NCI-H748 treated with DMSO at 0.1 percent for 48 hours (cell line): ENCODE measurements around the gene SLC37A4.
"Not testable (repeated sequence)": the region's sequence is repeated elsewhere in the genome, so short reads cannot be mapped to it uniquely, and the experiment has no call there.

Experiments
- DNase-seq: peaks from one replicate; lab custom pipeline; 2025; lab: John Stamatoyannopoulos, UW

SLC37A4 gene

DNA sequence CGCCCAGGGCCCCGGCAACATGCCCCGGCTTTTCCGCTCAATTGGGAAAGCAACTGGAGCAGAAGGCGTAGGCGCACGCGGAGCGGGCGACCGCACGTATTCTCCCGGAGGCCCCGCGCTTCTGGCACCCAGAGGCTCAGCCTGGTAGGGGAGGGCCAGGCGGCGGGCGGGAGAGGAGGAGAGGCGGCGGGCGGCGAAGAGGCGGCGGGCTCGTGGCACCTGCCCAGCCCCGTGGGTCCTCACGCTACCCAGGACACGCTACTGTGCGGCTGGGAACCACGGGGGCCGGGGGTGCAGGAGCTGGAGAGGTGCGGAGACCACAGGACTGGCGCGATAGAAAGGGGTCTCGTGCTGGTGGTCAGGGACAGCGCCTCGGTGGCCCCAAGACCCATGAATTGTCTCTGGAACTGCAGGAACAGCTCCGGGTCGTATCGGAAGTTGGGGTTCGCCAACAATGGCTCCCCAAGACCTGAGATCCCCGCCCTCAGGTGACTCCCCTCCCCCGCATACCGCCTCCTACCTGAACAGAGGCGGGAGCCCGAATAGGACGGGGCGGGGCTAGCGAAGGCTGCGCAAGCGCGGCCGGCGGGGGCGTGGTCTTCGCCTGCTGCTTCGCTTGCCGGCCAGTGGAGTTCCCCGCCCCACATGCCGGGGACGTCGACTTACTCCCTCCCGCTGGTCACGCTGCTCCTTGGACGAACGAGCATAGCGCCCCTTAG lies at the start of gene SLC37A4:
SLC37A4 (minus strand) TSS at position 549 of the 719 bp plus-strand sequence.
- DNase-seq, result peak; percentile 89

DNA sequence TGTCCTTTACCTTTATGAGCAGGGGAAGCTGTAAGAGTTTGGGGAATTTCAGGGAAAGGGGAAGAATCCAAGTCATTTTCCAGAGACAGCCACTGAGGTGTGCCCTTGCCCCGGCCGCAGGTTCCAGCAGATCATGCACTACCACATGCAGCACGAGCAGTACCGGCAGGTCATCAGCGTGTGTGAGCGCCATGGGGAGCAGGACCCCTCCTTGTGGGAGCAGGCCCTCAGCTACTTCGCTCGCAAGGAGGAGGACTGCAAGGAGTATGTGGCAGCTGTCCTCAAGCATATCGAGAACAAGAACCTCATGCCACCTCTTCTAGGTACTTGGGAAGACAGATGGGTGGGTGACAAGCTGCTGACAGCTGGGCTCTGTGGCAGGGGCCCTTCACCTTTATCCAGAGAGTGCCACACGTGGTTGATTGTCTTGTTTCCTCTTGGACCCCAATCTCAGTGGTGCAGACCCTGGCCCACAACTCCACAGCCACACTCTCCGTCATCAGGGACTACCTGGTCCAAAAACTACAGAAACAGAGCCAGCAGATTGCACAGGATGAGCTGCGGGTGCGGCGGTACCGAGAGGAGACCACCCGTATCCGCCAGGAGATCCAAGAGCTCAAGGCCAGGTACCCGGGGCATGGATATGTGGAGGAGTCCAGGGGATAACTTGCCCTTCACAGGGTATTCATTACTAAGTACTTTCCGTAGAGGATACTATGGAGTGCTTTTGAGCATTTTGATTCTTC lies 48.2 kb upstream of the SLC37A4 start:
- no peak for DNase-seq

DNA sequence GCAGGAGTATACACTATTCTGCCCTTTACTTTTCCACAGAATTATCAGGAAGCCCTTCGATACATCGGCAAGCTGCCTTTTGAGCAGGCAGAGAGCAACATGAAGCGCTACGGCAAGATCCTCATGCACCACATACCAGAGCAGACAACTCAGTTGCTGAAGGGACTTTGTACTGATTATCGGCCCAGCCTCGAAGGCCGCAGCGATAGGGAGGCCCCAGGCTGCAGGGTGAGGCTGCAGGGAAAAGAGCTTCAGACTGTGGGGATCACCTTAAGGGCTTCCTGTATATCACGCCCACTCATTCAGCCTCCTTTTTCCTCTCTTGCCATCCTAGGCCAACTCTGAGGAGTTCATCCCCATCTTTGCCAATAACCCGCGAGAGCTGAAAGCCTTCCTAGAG lies 47.2 kb upstream of the SLC37A4 start:
- DNase-seq, result no peak

DNA sequence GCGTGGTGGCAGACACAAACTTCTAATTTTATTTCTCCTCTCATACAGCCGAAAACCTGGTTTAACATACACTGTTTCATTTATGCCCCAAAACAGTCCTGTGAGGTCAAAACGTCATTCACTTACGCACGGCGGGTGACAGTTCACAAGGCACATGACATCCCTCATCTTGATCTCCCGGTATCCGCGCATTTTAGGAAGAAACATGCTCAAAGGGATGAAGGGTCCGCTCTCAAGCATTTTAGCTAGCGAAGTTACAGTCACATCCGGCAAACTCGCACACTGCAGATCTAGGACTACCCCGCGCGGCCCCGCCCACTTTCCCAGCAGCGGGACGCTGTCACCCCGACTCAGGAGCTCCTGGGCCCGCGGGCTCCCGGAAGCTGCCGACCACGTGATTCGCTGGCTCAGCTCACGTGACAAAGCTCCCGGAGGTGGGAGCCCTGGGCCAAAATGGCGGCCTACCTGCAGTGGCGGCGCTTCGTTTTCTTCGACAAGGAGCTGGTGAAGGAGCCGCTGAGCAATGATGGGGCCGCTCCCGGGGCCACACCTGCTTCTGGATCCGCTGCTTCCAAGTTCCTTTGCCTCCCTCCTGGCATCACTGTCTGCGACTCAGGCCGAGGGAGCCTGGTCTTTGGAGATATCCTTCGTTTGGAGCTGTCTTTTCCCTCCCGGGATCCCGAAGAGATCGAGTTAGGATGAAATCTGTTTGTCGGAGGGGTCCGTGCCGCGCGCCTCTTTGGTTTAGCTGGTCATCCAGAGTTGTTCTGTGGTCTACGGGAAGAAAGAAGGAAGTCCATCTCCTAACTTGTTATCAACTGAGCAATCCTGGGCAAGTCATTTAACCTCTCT lies 36.9 kb upstream of the SLC37A4 start, which contains the start of gene VPS11:
VPS11 (plus strand) TSS at position 448 of the 852 bp plus-strand sequence; CDS start at position 454, 6 bp downstream.
- peak; percentile 79 for DNase-seq

DNA sequence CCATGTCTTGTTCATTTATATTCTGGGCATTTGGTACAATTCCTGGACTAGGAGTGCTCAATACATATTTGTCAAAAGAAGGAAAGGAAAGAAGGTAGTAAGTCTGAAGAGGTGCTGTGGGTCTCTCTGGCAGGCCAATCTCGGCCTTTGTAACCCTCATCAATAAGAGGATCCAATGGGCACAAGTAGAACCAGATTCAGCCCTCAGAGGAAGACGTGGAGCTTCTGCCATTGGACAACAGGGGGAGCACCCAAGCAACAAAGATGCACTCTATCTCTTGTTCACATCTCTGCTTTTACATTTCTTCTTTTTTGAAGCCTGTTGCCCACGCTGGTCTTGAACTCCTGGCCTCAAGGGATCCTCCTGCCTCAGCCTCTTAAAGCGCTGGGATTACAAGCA lies 34.7 kb upstream of the SLC37A4 start:
- DNase-seq, result no peak

DNA sequence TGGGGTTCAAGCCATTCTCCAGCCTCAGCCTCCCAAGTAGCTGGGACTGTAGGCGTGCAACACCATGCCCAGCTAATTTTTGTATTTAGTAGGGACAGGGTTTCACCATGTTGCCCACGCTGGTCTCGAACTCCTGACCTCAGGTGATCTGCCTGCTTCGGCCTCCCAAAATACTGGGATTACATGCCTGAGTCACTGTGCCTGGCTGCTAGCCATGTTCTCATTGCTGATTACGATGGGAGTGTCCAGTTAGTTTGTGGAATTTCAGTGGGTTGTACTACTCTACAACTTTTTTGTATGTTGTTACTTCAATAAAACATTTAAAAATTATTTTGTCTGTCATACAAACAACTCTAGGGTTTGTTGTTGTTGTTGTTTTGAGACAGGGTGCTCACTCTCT lies 32.1 kb upstream of the SLC37A4 start:
- no peak for DNase-seq

DNA sequence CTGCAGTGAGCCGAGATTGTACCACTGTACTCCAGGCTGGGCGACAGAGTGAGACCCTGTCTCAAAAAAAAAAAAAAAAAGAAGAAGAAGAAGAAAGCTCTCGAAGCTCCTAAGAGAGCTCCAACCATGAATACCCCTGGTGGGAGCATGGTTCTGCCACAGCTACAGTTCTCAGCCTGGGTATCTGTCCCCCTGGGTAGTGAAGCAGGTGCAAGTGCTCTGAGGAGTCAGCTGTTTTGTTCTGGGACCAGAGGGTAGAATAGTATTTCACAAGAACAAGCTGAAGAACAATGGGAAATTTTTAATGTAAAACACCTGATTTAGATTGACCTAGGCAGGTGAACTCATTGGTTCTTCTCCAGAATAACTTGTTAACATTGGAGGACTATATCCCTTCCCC lies 30.6 kb upstream of the SLC37A4 start:
- DNase-seq, result no peak

DNA sequence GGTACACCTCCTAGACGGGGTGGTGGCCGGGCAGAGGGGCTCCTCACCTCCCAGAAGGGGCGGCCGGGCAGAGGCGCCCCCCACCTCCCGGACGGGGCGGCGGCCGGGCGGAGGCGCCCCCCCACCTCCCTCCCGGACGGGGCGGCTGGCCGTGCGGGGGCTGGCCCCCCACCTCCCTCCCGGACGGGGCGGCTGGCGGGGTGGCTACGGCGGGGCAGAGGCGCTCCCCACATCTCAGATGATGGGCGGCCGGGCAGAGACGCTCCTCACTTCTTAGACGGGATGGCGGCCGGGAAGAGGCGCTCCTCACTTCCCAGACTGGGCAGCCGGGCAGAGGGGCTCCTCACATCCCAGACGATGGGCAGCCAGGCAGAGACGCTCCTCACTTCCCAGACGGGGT lies 28.5 kb upstream of the SLC37A4 start:
- not testable (repeated sequence) for DNase-seq

DNA sequence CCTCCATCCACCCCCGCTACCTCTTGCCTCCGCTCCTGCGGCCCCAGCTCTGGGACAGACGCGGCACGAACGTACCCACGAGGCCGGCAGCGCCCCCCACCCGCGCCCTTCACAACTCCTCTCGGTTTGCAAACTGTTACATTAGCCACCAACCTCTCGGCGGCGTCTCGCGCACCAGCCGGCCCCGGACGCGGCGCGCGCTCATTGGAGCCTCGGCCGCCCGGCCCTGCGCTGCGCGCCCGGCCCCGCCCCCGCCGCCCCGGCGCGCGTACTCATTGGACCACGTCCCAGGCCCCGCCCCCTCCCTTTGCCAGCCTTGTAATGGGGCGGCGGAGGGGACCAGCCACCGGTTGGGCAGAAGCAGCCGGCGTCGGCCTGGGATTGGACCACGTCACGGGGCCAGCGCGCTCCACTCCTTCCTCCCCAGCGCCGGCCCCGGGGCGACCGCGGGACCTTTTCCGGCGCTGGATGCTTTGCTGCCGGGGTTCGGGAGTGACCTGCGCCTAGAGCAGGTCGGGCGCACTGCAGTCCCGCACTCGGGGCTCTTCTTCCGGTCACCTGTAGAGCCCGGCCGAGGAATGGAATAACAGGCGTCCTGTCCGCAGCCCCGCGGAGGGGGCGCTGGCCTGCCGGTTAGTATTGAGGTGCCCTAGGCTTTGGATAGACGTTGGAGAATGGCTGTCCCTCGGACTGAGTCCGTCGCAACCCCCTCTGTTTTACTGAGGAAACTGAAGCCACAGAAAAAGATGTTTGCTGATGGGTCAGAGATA lies 26.5 kb upstream of the SLC37A4 start, which contains the start of gene HYOU1:
HYOU1 (minus strand) TSS at position 206 of the 770 bp plus-strand sequence. CDS start 1,045 bp downstream, outside the sequence.
- DNase-seq, result peak; percentile 59

DNA sequence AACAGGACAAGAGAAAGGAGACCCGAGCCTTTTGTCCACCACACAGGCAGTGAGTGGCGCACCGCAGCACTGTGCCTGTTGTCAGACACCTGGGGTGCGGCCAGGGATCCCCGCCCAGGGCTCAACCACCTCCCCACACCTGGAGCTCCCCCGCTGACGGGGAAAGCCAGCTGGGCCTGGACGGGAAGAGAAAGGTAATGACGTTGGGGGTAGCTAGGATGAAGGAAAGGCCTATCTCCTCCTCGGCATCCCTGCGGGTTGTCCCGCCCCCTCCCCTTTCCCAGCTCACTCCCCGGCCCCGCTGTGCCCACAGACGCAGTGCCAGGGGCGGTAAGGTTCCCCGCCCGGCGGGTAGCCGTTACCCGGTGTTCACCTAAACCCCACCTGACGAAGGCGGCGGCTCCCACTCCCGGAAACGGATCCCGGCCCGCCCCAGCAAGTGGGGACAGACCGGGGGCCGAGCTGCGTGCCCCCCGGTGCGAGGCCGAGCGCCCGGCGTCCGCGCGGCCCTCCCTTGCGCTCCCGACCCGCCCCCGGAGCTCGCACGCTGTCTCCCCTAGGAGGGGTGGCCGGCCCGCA lies 25.8 kb upstream of the SLC37A4 start:
- no peak for DNase-seq

DNA sequence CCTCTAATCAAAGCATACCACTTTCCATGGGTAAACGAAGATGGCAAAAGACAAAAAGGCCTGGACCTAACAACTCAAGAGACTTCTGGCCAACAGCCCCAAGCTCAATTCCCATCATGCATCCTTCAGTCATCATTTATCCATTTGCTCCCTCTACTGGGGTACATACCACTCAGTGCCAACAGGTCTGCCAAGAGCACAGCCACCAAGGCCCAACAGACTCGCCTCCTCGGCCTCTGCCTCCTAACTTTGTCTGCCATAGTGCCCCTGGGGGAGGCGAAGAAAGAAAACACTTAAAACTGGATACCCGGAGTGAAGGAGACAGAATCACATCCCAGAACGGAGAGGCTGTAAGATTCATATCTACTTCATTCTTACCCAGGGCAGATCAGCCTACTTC lies 25.2 kb upstream of the SLC37A4 start:
- DNase-seq, result no peak

DNA sequence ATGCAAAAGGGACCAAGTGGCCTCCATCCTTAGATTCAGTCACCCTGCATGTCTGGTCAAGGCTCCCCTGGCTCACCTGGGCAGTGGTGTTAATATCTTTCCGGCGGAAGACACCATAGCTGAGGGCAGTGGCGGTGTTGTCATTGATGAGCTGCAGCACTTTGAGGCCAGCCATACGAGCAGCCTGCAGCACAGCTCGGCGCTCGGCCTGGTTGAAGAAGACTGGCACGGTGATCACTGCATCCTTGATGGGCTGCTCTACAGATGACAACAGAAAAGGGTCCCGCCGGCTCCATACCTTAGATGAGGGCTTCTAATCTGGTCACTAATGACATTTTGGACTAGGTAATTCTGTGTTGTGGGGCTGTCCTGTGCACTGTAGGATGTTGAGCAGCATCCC lies 23.7 kb upstream of the SLC37A4 start:
- no peak for DNase-seq

DNA sequence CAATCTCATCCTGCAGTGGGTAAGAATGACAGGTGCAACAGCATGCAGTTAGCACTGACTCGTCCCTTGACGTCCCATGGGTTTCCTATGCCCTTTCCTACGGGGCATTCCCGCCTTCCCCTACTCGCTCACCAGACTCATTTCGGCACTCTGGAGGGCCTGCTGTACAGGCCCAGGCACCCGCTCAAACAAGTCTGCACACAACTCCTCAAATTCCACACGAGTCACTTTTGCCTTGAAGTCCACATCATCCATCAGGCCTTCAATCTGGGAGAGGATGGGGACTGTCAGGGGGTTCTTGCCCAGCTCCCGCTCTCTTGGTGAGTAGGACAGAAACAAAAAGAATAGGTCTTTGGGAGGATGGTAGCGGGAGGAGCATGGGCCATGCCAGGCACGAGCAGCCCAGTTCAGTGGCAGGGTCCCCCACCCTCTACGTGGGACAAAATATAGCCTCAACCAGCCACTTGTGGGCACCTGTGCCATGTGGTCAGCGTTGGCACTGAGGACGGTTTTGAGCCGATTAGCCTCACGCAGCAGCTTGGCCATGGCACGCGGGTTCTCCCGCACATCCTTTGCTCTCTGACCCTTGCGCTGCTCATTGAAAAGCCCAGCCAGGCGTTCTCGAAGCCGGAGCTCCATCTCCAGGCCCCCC lies 21.6 kb upstream of the SLC37A4 start:
- DNase-seq, result no peak

DNA sequence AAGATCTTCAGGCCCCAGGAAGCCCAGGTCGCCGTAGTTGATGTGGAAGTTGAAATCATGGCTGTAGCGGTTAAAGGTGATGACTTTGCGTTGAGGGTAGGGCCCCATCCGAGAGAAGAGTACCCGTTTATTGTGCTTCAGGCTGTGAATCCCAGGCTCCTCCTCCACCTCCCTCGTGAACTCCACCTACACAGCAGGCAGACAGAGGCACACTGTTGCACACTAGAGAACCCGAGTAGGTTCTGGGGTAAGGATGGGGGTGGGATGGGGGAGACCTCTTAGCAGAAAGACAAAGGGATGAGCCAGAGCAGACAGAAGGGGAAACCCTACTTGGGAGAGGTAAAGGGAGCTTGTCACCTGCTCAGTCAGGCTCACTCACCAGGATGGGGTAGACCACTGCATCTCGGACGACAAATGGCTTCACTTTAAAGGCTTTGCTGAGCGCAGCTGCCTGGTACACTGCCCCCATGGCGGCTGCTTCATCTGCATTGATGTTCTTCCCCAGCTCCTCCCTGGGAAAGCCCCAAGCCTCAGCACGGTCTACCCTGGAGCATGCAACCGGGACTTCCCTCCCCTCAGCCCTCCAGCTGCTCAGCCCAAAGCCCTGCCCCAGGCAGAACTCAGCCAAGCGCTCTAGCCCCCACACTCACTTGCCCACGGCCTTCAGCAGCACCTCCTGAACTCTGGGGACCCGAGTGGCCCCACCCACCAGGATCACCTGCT lies 20.9 kb upstream of the SLC37A4 start:
- no peak for DNase-seq

DNA sequence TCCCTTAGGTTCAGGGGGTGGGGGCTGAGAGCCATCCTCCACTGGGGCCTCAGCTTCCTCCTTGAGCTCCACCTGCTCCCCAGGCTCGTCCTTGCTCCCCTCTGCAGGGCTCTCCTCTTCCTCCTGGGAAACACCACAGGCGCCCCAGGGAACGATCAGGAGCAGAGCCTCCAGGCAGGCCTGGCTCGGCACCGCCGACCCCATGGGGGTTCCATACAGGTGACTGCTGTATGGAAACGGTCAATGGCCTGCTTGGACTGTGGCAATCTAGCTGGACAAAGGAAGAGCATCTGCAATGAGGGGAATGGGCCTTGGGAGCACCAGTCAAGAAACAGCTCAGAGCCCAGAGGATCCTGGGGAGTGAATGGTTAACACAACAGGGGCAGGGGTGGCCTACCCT lies 18.4 kb upstream of the SLC37A4 start:
- no peak for DNase-seq

DNA sequence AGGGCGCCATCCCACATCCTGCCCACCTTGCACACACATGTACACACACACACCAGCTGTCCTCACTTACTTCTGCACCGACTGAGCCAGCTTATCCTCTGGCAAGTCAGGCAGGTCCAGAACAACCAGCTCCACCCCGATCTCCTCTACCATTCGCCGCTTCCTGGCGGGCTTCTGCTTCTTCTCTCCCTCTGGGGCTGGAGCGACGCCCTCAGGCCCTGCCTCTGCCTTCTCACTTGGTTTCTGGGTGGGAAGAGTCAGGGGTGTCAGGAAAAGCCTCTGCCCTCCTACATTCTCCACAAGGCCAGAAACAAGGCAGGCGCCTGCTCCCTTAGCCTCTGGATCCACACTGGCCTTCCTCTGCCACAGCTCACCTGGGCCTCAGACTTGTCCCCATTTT lies 18.0 kb upstream of the SLC37A4 start:
- DNase-seq, result no peak

DNA sequence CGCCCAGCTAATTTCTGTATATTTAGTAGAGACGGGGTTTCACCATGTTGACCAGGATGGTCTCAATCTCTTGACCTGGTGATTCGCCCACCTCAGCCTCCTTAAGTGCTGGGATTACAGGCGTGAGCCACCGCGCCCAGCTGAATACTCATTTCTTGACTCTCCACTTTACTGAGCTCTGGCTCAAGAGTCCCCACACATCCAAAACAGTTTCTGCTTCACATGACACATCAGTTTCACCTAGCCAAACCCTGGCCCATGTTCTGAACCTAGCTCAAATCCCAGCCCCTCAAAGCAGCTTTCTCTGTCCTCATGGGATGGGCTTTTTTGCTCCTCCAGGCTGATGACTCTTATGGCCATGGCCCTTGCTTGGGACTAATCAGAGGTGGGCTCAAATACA lies 16.5 kb upstream of the SLC37A4 start:
- no peak for DNase-seq

DNA sequence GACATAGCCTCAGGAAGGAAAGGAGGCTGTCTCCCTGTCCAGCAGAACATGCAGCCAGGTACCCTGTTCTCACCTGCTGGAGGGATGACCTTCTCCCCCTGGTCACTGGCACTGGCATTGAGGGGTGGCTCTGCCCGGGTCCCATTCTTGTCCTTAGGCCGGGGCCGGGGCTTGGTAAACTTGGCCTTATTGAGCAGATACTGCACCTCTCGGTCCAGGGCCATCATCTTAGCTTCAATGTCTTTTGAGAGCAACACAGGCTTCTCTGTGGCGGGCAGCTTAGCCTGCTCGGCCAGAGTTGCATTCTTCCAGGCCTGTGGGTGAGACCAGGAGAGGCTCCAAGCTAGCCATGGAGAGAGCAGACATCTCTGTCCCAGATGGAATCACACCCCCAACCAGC lies 15.8 kb upstream of the SLC37A4 start:
- DNase-seq, result no peak

DNA sequence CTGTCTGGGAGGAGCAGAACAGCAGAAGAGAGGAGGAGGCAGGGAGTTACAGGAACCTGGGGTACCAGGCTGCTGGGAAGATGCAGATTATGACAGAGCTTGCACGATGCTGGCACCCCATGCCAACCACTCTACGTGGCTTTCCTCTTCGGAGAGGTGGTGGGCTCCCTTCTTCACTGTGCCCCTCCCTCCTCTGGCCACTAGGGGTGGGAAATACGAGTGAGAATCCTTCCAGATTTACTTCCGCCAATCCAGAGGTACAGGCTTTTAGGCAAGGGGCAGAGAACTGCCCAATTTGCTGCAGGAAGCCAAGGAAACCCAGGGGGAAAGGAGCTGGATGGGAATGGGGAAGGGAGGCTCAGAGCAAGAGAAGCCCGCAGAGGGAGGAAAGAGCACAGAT lies 14.0 kb upstream of the SLC37A4 start:
- DNase-seq, result no peak

DNA sequence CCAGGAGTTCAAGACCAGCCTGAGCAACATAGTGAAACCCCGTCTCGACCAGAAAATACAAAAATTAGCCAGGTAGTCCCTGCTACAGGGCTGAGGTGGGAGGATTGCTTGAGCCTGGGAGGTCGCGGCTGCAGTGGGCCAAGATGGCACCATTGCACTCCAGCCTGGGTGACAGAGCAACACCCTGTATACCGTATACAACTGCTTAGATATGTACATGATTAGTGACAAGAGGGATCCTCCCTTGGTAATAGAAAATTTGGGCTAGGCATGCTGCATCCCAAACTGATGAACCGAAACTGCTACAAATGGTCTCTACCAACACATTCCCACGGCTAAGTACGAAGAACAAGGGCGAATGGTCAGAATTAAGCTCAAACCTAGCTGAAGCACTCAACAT lies 12.2 kb upstream of the SLC37A4 start:
- DNase-seq, result no peak
